ENCODE results near the gene PGF. TPM values are rescaled to one million over a fixed set of nuclear protein-coding genes. Genes with fewer than 3 reads are reported as not detected.
"Not testable (repeated sequence)": the region's sequence is repeated elsewhere in the genome, so short reads cannot be mapped to it uniquely, and the experiment has no call there.

The PGF gene
- total RNA-seq, 1 donor from 2014 or later, result 564 TPM

DNA sequence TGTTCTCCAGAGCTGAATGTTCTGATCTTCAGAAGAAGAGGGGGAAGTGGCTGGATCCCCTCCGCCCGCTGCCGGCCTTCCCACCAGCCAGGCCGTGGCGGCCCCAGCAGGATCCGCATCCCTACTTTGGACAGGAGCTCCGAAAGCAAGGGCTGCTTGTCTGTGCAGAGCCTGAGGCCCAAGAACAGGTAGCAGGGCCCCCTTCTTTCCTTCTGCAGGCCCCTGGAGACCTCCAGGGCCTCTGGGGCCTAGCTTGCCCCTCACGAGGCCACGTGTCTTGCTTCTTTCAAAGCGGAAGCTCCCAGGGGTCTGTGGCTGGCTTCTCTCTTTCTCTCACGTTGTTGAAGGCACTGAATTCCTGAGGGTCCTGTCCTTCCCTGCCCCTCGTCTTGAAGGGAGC, 13.2 kb downstream of the PGF start:
- no peak for DNase-seq (ENCODE audit: low read depth, low spot score)

DNA sequence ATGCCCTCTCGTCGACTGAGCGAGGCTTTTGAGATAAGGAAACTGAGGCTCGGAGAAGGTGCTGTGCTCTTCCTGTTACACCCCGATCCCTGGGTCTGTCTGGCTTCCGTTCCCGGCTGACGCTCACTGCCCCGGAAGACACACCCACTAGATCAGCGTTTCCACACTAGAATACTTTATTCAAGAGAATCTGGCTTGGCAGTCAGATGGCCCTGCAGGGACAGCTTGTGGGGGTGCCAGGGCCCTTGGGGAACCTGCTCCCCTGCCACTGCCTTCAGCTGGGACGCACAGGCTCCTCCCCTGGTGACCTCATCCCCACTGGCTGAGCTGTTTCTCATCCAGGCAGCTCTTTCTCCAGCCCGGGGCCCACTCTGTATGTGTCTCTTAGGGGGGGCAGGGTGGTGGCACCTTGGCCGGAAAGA, 13.7 kb downstream of the PGF start:
- DNase-seq (ENCODE audit: low read depth, low spot score), result no peak

DNA sequence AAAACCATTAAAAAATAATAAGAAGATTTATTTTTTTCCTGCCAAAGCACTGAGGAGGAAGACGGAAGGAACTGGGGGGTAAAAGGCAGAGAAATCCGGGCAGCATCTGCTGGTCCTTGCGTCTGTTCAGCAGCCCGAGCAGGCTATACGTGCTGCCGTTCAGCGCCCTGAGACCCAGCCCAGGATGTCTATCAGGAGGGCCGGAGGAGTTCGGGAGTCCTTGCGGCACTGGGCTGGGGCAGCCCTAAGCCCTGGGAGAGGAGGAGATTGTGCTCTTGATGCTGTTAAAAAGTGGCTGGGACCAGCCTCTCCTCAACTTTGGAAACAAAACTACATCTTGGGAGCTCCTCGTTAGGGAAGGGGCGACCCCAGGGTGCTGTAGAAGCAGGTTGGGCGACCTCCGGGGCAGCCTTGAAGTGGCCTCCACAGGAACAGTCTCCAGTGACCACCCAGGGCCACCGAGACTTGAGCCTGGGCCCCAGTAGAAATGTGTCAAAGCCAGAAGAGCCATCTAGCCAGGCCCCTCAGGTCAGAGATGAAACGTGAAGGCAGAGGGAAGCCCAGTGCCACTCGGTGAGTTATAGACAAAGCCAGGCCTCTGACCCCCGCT, 14.3 kb downstream of the PGF start:
- DNase-seq (ENCODE audit: low read depth, low spot score), result no peak

DNA sequence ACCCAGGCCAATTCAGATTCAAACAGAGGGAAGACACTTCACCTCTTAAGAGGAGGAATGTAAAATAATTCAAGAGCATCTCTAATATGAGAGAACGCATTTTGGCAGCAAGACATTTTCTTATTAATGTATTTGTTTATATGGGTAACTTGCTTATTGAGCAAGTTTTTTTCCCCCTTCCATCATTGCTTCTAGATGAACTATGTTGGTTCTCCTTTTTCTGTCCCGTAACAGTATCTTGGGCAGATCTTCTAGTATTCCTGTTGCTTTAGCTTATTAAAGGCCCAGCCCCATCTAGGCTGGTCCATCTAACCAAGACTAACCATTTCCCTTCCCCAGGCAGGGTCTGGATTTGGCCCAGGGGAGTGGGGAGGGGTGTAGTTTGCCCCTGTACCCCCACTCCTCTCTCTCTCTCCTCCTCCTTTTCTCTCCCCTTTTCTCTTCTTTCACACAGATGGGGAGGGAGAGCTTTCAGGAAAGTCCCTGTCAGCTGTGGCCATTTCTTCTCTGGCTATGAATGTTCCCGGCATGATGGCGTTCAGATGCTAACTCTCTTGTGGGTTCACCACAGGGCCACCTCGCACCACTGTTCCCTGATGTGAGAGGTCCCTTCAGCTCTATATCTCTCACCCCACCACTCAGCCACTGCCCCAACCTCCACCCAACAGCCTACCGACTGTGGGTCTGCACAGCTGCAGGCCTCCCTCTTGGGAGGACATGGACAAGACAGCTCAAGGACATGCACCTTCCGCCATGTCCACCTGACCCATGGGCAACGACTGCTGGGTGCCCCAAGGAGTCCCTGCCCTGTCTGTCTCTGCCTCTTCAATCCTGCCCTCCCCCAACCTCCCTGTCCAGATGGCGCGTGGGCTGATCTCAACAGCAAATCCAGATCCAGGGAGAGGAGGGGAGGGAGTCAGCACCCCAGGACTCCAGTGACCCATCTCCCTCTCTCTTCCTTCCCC, 16.6 kb downstream of the PGF start:
- no peak for DNase-seq (ENCODE audit: low read depth, low spot score)

DNA sequence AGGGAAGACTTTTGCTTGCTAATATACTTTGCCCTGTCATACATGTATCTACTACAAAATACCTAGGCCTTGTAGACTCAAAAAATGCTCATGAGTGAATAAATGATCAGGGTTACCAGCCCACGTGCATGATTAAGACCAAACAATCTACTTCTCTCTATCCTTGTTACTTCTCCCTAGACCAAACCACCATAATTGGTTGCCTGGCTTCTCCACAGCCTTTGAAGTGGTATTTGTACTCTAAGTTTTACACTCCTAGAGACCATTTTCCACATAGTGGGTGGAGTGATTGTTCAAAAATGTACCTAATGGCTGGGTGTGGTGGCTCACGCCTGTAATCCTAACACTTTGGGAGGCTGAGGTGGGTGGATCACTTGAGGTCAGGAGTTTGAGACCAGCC, 18.2 kb downstream of the PGF start:
- no peak for DNase-seq (ENCODE audit: low read depth, low spot score)

DNA sequence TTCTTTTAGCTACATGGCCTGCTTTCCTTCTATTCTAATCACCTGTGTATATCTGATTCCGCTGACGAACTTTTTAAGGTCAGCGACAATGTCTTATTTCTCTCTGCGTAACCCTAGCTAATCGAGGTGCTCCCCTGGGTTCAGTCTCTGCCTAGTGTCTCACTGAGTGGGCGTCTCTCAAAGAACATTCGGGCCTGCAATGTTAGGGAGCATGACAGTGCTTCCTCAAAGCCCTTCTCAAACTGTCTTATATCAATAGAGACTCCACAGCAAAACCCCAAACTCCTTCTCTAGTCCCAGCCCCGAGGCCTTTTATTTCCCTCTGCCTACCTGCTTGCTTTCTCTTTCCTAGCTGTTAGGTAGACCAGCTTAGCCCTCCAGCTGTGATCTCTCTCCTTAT, 18.7 kb downstream of the PGF start:
- DNase-seq (ENCODE audit: low read depth, low spot score), result no peak

DNA sequence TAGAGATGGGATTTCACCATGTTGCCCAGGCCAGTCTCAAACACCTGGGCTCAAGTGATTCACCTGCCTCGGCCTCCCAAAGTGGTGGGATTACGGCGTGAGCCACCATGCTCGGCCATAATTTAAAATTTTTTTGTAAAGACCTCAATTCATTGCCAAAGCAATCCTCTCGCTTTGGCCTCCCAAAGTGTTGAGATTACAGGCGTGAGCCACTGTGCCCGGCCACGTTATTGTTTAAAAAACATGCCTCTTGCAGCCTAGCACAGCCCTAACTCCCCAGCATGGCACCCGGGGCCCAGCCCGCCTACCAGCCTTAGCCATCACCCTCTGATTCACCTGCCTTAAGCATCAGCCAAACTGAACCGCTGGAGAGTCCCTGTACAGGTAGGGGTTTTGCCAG, 19.2 kb downstream of the PGF start:
- DNase-seq (ENCODE audit: low read depth, low spot score), result no peak

DNA sequence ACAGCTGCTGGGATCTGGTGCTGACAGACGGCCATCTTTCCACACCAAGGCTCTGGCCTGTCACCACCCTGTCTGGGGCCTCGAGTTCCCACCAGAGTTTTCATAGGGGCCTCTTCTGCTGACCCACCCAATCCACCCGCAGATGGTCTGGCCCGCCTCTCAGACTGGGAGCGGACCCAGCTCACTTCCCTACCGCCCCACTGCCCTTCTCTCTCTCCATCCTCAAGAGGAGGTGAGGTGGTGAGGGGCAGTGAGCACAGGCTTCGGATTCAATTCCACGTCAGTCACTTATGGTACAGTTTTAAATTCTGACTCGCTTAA, 20.1 kb downstream of the PGF start:
- DNase-seq (ENCODE audit: low read depth, low spot score), result no peak

DNA sequence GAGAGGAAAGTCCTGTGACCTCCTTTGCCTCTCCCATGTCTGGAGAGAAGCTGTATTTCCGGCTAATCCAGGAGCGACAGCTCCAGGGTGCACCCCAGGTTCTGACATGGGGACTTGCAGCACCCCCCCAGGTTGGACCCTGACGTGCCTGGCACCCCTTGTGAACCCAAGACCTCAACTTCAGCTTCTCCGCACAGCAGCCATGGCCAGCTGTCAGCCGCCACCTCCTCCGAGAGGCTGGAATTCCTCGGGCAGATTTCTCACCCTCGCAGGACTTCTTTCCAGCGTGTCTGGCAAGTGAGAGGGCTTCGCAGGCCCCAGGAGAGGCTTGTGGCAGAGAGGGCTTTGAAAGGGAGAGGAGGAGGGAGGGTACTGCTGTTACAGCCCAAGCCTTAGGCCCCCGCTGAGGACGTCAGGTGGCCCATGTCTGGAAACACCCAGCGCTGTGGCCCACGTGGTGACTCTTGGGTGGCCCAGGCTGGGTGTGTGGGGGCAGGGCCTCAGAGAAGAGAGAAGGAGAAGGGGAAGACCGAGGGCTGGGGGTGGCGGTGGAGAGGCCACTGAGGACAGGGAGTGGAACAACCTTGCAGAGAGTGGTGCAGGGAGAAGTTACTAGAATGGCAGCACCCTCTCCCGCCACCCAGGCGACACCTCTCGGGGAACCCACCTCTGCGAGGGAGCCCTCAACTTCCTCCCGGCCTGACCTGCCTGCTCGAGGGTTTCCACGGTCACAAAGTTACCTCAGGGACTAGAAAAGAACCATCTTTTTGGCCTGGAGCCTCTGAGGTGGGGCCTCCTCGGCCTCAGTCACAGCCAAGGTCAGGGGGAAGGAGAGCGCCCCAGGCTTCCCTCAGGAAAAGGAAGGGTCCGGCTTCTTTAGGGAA, 20.7 kb downstream of the PGF start:
- DNase-seq (ENCODE audit: low read depth, low spot score), result no peak

DNA sequence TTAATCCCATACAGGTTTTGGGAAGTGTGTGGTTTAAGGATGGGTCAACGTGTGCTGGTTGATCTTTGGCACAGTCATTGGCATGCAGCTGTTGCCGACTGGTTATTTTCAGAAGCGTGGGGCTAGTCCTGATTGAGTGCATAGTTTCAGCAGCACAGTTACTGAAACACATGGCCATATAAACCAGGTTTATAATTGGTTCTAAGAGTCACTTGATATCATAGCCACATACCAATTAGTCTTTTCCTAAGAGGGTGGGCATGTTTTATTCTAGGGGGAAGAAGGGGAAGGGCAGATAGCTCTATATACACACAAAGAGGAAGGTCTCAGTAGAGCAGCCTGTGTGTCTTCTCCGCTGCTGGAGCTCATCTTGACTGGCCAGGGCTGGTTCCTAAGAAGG, 21.4 kb downstream of the PGF start:
- no peak for DNase-seq (ENCODE audit: low read depth, low spot score)

DNA sequence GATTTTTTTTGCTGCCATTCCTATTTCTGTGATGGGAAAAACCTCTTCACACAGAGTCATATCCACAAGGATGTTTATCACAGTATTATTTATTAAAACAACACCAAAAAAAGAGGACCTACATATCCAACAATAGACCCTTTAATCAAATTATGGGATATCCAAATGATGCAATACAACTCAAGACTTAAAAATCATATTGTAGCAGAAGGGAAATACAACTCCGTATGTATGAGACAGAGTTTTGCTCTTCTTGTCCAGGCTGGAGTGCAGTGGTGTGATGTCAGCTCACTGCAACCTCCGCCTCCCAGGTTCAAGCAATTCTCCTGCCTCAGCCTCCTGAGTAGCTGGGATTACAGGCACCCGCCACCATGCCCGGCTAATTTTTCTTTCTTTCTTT, 22.5 kb downstream of the PGF start:
- not testable (repeated sequence) for DNase-seq (ENCODE audit: low read depth, low spot score)

DNA sequence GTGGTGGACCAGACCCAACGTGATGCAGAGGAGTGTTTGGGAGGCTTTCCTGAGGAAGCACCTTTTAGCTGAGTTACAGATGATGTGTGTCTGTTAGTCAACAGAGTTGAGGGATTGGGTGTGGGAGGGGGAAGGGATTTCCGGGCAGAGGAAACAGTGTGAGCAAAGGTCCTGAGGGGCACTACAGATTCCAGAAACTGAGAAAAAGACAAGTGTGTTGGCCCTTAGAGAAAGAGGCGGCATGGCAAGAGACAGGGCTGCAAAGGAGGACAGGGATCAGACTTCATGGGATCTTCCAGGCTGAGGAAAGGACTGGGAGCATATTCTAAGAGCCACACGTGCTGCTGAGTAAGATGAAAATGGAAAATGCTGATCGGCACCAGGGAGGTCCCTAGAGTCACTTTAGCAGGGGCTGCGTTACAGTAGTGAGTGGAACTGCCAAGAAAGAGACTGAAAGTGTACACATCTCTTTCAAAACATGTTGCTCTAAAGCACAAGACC, 22.9 kb downstream of the PGF start:
- DNase-seq (ENCODE audit: low read depth, low spot score), result peak; percentile 87

DNA sequence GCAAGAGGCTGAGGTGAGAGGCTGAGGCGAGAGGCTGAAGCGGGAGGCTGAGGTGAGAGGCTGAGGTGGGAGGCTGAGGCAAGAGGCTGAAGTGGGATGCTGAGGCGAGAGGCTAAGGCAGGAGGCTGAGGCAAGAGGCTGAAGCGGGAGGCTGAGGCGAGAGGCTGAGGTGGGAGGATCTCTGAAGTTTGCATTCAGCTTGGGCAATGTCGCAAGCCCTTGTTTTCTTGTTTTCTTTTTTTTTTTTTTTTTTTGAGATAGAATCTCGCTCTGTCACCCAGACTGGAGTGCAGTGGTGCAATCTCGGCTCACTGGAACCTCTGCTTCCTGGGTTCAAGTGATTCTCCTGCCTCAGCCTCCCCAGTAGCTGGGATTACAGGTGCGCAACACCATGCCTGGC, 23.7 kb downstream of the PGF start:
- DNase-seq (ENCODE audit: low read depth, low spot score), result not testable (repeated sequence)

DNA sequence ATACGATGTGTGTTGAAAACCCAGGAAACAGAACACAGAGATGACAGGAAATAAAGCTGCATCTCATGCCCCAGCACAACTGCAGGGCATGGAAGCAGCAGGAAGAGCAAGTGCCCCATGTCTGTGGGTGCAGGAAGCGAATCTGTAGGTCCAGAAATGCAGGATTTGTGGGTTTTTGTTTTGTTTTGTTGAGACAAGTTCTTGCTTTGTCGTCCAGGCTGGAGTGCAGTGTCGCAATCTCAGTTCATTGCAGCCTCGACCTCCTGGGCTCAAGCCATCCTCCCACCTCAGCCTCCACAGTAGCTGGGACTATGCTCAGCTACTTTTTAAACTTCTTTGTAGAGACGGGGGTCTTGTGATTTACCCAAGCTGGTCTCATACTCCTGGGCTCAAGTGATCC, 26.2 kb downstream of the PGF start:
- no peak for DNase-seq (ENCODE audit: low read depth, low spot score)

DNA sequence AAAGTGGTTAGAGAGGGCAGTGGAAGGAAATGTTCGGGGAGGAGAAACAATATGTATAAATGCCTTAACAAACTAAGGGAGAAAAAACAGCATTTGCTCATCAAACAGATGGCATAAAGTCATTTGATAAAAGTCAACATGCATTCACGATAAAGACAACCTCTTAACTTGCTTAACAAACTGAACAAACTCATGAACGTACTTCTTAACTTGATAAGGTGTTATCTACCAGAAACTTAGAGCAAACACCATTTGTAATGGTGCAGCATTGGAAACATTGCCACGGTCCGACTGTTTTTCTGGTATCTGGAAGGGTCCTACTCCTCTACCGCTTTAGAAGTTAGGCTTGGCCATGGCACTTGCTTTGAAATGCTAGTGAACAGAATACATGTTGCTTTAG, 28.2 kb downstream of the PGF start:
- DNase-seq (ENCODE audit: low read depth, low spot score), result no peak

DNA sequence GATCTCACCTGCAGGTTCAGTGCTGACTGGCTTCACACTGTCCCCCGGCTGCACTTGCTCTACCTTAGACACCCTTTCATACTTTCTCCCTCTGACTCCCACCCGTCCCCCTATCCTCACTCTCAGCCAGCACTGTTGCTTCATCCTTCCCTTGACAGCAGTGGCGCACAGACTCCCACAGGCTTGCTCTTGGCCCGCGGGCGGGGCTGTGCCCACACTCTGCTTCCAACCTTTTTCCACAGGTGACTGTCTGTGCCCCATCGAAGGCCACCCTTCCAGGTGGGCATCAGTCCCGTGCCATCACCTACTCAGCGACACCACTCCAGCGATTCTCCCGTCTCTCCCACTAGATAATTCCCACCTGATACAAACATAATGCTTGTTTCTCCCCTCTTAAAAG, 31.3 kb downstream of the PGF start:
- DNase-seq (ENCODE audit: low read depth, low spot score), result no peak

DNA sequence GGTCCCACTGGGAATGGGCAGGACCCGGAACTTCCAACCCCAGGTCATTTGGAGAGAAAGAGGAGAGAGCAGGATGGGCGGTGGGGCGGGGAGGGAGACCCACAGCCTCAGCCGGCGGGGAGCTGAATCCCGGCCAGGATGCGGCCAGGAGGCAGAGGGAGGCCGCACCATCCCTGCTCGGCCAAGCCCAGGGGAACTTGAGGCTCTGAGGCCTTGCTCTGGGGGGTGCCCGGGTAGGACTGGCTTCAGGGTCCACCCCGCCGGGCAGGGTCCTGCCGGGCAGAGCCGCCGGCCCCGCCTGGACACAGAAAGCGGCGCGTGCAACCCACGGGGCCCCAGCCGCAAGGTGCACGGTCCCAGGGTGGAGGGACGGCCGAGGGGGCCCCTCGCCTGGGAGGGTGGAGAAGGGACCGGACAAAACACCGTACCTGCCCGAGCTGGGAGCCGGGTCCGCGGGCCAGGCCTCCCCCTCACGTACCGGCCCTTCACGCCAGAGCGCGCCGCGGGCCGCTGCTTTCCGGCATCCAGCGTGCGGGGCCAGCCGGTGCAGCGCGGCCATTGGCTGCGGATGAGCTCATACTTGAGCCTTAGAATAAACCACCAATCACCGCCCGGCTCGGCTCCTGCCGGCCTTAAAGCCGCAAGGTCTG, 32.5 kb downstream of the PGF start, which contains the start of gene RPS6KL1:
RPS6KL1 (minus strand) TSS at position 509 of the 650 bp plus-strand sequence. CDS start 1,719 bp downstream, outside the sequence.
- DNase-seq (ENCODE audit: low read depth, low spot score), result no peak

DNA sequence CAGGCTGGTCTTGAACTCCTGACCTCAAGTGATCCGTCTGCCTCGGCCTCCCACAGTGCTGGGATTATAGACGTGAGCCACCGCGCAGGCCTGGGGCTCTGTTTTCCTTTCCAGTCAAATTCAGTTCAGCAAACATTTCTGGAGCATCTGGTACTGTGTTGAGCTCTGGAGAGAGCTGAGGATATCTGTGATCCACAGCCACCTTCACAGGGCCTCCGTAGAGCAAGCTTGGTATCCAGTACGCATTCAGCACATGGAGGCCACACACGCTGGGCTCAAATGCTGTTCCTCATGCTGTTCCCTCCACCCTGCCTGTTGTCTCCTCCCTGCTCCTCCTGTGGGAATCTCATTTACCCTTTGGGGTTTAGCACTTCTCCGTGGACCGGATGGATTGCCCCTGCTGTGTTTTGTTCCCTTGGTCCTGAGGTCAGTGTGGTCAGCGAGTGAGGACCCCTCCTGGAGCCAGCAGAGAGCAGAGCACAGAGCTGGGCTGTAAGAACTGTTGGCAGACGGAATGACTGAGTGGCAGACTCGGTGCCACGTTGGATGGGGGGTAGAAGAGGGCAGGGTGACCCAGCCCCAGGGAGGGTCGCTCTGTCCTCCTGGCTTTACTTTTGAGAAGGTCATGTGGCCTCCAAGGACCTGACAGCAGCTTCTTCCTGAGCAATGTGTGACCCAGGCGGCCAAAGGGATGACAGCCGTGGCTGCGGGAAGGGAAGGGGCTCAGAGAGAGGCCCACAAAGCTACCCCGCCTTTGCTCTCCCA, 33.2 kb downstream of the PGF start:
- no peak for DNase-seq (ENCODE audit: low read depth, low spot score)

DNA sequence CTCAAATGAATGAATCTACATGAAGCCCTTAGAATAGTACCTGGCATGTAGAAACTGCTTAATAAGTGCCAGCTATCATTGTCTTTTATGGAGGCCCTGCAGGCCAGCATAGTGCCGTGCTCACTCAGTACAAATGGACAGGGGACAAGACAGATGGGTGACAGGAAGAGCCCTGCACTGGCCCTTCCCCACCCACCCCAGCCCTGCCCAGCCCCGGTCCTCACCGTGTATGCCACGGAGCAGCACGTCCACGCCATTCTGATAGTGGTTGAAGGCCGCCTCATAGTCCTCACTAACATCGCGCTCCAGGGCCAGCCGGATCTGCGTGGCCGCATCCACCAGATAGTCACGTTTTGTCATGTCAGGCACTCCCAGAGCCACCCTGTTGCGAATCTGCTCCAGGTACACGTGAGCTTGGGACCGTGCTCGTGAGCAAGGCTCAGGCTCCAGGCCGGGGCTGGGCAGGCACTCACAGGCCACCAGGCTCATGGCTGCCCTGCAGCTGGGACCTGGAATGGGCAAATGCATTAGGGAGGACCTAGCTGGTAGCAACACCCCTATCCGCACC, 34.3 kb downstream of the PGF start:
- no peak for DNase-seq (ENCODE audit: low read depth, low spot score)

DNA sequence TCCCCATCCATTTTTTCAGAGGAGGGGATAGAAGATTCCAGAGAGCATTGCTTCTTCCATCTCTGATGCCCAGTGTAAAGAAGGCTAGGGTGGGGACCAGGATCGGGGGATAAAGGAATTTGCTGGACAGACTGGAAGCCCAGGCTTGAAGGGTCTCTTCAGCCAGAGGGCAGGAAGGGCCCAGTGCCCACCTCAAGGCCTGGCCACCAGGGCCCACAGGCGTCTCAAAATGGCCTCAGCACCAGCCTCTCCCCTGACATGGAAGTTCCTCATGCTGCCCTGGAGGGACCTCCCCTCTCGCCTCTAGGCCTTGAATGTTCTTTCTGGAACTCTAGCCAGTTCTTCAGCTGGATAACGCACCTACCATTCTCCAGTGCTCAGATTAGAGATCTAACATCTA, 35.1 kb downstream of the PGF start:
- no peak for DNase-seq (ENCODE audit: low read depth, low spot score)

Data from pulmonary artery endothelial cell (primary cell).